Smooth muscle cell of the brain vasculature (primary cell): Measurements from ENCODE around the gene ODAD4.

Source experiments
- DNase-seq: peaks from one replicate; pipeline ENCODE4 v3.0.0-alpha.2; 2012; ENCODE audit warnings: low read depth, low spot score

The ODAD4 gene

DNA sequence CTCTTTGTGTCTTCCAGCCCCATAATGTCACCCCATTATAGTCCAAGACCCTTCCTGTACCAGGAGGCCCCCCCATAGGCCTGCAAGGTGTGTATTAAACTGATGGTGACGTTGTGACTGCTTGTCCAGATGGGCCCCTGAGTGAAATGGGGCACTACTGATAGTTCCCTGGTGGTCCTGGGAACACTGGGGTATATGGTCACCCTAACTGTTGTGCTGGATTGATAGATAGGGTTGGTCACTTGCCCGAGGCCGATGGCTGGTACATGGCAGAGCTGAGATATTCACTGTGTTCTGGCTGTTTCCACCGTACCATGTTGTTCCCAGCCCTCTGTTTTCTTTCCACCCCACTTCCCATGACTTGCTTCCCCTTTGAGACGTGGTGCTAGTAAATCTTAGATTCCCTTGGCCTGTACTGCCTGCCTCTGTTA, 40.5 kb downstream of the ODAD4 start:
- DNase-seq = no peak

DNA sequence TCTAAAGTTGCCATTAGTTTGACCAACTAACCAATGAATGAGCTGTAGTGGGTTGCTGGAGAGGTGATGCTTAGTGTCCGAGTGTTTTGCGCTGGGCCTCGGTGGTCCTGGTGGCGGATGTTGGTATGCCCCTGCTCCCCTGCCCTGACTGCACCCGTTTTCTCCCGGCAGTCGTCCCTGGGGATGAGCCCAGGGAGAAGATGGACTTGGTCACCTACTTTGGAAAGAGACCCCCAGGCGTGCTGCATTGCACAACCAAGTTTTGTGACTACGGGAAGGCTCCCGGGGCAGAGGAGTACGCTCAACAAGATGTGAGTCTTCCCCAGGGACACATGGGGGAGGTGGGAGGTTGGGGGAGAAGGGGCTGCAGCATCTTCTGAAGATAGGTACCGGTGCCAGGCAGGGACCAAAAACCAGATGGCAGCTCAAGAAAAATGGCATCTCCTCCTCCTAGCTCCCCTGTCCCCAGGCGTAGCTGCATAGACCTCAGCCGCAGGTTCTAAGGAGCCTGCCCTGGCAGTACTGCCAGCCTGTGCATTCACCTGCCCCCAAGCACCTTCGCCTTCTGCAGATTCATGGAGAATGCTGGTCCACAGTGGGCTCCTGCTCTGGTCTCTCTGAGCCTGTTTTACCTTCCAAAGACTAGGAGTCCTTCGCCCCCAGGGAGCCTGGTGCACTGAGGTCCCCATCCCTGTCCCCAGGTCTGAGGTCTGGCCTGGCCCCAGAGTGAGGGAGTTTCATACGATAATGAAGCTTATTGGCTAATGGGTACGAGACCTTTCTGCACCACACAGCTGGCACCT, 41.5 kb downstream of the ODAD4 start:
- no peak for DNase-seq

DNA sequence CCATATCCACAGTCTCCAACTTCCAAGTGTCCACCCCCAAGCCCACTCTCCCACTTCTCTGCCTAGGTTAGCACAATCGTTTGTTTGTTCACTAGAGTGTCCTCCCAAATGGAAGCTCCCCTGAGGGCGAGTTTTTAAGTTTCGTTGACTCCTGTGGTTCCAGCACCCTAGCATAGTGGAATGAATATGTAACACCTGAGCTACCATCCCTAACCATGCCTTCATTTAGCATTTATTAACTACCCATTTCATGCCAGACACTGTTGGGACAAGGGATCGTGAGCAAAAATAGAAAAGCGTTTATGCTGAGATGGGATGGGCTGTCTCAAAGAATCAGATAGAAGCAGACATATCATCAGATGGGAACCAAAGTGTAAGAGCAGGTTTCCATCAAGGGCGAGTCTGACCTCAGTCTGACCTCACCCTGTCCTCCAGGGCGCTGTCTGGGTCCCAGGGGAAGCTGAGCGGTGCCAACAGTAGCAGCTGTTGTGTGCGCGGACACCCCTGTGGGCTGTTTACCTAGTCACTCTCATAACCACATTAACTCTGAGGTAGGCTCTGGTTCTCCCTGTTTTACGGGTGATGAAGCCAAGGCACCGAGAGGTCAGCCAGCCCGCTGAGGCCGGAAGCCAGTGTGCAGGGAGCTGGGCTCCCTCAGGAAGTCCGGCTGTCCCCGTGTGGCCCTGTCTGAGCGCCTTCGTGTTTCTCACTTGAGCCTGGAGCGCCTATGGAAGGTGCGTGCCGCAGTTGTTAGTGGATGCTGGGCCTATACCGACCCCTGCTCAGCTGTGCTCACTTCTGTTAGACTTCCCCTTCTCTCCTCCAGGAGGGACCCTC, 42.4 kb downstream of the ODAD4 start:
- DNase-seq = no peak

DNA sequence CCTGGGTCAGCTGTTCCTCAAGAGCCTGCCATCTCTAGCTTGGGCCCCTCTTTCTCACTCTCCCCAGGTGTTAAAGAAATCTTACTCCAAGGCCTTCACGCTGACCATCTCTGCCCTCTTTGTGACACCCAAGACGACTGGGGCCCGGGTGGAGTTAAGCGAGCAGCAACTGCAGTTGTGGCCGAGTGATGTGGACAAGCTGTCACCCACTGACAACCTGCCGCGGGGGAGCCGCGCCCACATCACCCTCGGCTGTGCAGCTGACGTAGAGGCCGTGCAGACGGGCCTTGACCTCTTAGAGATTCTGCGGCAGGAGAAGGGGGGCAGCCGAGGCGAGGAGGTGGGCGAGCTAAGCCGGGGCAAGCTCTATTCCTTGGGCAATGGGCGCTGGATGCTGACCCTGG, 43.0 kb downstream of the ODAD4 start:
- no peak for DNase-seq

DNA sequence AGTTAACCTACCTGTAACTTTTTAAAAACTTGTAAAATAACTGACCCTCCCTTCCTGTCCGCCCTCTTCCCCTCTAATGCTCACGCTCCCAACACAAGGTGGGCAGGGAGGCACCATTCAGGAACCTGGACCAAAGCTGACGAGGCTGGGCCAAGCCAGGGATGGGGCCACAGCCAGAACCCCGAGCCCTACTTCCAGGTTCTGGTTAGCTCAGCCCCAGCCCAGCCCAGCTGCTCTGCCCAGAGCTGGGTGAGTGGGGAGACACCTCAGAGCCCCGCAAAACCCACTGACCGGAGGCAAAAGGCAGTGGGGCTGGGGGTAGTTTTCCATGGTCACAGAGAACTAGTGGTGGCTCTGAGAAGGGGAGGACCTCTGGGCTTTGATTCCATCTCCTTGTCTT, 43.6 kb downstream of the ODAD4 start:
- no peak for DNase-seq

DNA sequence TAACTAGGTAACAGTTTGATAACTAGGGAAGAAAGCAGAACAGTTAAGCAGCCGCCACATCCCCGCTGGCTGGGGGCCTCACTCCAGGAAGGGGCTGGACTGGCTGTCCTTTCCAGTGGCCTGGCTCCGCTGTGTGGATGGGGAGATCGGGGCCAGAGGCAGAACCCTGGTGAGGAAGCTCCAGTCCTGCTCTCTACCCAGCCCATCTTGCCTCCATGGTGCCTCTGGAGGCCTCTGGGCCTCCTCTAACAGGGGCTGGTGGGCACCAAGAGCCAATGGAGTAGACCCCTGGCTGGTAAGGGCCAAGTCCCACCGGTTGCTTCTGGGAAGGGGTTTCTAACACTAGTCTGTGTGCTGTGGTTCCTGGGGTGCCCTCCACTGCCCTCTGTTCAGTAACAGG, 44.2 kb downstream of the ODAD4 start:
- DNase-seq = no peak

DNA sequence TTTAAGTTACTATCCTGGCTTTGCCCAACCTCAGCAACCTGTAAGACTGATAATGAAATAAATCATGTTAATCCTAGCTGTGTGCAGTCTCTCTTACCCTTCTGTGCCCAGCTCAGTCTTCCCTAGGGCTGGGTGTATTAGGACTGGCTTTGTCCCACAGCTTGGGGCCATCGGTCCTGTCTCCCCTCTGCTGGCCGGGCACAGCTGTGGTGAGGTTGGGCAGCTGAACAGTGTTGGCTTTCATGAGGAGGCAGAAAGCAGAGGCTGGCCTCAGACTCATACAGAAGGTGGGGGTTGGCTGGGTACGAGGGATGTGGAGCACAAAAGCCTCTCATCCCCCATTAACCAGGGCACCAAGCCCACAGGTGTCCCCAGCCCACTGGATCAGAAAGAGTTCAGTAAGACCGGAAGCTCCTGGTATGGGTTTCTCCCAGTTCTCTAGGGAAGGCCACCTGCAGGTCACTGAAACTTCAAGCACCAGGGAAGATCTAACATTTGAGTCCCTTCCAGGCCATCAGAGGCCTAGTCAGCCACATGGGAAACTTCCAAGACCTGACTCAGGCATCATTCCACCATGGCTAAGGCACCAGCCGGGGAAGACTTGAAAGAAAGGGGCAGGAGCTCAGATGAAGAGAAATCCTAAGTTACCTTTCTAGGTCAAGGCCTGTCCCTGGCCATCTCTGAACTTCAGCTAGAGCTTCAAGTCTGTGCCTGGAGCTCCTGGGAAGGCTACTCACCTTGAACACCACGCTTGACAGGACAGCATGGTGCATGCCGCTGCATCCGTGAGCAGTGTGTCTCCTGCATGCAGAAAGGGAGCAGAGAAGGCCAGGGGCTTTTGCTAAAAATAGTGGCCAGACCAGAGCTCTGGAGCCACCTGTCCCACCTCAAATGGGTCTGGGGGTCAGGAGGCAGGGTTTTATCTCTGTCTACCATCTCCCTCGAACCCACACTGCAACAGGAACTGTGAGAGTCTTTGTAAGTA, 45.0 kb downstream of the ODAD4 start:
- DNase-seq = no peak

DNA sequence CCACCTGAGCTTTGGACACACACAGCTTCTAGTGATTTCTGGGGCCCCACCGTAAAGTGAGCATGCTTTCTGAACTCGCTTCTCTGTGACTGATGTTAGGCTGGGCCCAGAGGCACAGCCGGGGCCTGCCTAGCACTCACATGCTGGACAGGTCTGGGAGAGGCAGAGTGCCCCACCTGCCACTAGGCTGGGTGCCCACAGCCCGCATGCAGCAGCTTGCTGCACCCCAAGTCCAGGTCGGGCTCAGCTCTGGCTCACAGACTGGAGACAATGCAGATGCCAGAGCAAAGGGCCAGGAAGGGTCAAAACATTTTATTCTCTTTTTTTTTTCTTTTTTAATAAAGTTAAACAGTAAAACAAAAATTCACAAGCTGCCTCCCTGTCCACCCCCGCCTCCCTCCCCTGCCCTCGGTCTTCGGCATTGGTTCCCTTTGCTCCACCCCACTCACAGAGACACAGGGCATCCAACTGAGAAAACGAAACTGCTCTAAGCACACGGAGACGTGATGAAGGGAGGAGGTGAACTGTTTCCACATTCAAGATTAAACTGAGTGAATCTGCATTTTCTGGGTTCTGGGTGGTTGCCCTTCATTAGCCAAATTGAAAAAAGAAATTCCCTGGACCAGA, 45.8 kb downstream of the ODAD4 start:
- no peak for DNase-seq

DNA sequence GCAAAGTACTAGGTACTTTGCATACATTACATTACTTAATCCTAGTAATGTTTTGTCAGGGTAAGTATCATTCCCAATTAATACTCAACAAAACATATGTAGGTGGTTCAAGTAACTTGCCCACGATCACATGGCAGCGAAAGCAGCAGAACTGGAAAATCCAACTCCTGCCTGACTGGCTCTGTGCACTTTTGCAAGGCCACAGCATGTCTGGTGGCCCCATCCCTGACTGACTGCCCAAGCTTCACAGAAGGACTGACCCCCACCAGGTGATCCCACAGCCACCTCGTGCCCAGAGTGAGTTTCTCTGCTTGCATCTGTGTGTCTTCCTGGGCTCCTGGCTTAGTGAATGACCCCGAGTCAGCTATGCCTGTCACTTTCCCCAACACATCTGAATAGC, 47.6 kb downstream of the ODAD4 start:
- DNase-seq = no peak

DNA sequence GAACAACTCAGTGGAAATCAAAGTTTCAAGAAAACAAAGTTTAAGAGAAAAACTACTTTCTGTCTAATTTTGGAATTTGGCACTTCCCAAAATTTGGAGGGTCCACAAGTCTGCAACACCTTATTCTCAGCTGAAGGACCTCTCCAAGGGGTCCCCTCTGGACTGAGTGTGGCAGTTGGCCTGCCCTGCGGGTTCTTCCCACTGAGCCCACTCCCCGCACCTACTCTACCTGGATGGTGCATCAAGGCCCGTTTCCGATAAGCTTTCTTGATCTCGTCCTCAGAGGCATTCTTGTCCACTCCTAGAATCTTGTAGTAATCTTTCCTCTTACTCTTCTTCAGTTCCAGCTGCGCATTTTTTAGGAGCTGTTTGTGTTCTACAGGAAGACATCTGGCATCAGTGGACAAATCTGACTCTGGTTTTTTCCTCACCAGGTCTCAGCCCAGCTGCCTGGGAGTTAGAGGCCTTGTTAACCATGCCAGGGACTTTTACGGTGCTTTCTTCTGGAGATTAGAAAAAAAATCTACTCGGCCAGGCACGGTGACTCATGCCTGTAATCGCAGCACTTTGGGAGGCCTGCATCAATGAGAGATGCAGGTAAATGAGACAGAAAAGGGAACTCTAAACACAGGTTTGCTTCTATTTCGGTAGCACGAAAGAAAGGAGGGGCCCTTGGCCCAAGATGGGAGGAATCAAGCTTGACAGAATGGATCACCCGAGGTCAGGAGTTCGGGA, 51.8 kb downstream of the ODAD4 start:
- DNase-seq = no peak

DNA sequence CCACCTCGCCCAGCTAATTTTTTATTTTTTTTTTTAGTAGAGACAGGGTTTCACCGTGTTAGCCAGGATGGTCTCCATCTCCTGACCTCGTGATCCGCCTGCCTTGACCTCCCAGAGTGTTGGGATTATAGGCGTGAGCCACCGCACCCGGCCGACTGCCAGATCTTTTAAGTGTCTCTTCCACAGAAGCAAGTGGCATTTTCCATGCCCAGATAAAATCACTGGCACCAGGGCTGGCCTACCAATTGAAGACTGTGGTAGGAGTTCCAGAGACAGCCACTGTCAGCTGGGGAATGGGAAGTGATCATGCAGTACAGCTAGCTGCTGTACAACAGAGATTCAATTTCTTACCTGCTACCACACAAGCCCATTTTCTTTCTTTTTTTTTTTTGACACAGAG, 54.0 kb downstream of the ODAD4 start:
- DNase-seq = no peak

DNA sequence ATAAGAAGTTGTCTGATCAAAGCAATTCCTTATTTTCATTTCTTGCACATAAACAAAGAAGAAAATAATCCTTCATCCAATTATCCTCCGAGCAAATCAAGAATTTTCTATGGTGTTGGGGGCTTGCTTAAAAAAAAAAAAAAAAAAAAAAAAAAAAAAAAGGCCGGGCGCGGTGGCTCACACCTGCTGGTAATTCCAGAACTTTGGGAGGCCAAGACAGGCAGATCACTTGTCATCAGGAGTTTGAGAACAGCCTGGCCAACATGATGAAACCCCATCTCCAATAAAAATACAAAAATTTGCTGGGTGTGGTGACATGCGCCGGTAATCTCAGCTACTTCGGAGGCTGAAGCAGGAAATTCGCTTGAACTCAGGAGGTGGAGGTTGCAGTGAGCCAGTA, 55.5 kb downstream of the ODAD4 start:
- no peak for DNase-seq

DNA sequence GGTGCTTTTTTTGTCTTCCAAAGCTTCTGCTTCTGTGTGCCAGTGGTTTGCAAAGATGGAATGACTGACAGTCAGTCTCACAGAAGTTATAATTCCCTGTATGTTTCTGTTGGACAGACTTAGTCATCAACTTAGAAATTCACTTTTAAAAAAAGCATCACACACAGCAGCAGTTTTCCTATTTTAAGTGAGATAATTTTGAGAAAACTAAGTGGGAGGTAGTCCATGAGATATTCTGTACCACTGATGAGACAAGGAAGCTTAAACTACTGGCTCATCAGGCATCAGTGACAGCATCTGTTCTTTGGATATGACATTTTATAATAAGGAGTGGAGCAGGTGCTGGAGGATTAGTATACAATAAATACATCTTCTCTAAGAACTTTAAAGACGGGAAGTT, 56.2 kb downstream of the ODAD4 start:
- DNase-seq = no peak

DNA sequence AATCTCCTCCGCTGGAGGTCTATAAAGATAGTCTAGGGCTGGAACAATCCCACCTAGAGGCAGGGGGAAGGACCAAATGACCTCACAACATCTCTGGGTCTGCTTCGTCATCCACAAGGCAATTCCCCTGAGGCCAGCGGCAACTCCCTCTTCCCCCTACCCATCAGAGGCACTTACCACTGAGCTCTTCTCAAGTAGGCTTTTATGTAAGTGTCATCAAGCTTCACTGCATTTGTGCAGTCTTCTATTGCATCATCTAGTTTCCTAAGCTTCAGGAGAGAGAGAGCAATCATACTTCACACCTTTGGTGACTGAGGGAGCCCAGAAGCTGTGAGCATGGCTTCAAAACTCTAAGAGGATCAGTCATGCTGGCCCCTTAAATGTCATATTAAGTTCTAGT, 57.2 kb downstream of the ODAD4 start:
- DNase-seq = no peak

DNA sequence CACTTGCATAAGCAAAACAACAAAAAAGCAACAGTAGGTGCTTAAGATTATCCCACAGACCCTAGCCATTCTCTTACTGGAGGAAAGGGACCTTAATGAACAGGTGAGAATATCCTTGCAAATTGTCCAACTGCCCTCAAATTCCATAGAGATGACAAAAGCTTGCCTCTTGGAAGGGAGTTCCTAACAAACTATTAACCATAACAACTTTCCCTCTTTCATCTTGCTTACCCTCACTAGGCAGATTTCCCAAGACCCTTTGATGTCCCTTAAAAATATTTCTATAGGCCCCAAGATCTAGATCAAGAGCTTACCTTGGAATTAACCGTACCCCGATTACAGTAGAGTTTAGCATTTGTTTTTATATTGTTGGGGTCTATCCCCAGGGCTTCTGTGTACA, 58.0 kb downstream of the ODAD4 start:
- DNase-seq = no peak

DNA sequence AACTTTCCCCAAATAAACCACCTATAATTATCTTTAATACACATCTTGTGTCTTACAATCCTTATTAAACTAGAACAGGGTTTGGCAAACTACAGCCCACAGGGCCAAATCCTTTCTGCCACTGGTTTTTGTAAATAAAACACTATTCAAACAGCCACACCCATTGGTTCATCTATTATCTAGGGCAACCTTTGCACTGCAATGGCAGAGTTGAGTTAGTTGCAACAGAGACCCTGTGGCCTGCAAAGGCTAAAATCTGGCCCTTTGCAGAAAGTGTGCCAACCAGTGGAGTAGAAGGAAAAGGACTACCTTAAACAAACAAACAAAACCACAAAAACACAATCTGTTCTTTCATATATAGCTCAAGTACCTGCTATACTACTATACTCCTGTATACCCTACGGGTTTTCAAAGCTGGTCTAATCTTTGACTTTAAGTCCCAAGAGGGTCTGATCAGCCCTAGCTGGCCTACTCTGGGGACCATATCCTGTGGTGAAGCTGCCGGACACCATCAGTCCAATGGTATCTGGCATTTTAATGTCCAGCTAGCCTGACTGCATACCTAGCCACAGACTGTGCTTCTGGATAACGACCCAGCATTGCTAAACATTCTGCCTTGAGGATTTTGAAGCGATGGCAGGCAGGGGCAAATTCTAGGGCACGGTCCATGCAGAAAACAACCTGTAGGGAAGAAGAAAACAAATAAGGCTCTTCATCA, 59.4 kb downstream of the ODAD4 start:
- DNase-seq = no peak

DNA sequence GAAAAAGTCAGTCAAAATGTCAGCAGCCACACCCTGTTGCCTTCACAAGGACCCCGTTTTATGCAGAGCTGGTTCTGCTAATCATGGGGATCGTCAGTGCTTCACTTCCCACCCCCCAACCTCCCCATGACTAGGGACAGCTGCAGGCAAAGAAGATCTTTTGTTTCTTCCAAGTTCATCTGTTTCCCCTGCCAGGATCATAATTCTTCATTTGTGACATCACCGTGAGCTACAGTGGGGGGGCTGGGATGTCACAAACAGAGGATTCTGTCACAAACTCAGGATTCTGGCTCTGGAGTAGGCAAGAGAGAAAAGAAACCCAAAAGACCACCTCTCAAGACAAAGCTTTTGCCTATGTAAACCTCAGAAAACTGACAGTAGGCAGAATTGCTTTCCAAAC, 62.2 kb downstream of the ODAD4 start:
- DNase-seq = no peak

DNA sequence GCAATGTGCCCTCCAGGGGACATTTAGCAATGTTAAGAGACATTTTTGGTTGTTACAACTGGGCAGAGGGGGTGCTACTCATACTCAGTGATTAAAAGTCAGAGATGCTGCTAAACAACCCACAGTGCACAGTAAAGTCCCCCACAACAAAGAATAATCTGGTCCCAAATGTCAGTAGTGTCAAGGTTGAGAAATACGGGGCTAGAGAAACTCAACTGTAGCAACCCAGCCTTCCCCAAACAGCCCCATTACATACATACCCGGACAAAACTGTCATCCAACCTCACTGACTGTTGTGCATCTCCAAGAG, 66.4 kb downstream of the ODAD4 start:
- no peak for DNase-seq

DNA sequence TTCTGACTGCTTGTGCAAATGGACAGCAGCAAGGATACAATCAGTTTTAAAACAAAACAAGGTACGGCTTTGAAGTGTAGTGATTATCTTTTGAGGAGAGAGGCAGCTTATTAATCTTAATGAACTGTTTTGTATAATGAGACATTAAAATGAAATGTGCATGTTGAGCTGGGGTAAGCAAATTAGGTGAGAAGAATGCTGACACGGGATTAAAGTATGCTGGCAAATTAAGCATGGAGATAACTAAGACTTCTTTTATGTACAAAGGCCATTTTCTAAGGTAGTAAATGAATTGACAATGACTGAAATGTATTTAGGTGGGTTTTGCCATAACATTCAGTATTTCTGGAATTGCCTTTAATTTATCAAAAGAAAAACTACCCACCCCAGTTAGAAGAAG, 68.1 kb downstream of the ODAD4 start:
- no peak for DNase-seq

DNA sequence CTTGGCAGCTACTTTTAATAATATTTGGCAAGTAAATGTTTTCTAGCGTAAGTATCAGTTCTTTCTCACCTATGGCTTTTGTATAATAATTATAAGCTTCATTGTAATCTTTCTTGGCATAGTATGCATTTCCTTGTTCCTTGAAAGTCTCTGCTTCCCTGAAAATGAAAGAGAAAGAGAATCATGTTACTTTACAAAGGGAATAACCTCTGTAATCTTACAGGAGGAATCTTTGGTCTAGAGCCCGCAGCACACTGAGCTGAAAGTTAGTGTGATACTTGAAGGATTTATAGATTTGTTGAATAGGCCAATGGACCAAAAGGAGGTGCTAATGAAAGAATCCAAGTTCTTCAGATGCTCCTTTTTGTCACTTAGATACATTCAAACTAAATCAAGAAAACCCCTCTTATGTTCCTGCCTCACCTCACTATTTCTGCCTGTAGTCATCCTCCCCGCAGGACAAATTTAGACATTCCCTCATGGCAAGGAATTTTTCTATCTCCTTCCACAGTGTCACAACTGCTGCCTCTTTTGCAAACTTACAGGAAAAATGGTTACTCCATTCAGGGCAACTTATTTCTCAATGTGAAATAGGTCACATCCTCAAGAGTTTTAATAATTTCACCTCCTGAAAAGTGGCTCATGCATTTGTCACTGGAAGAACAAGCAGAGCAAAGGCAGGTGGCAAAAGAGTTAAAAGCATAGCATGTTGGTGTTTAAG, 70.2 kb downstream of the ODAD4 start:
- DNase-seq = no peak
